Progenitor cell of endocrine pancreas (in vitro differentiated cells): ENCODE results near the gene NEUROD2. TPM values are rescaled to one million over a fixed set of nuclear protein-coding genes. Genes with fewer than 3 reads are reported as not detected.

Experiments used
- DNase-seq: peaks from one replicate; pipeline ENCODE4 v3.0.0; 2021; ENCODE audit warnings: low spot score; ENCODE audit not compliant: unreplicated experiment
- H3K27ac Mint-ChIP-seq: 2 replicates; pipeline ENCODE4 v1.8.0; 2021; ENCODE audit warnings: mild to moderate bottlenecking, moderate library complexity, mixed read lengths
- H3K27me3 Mint-ChIP-seq: 2 replicates; pipeline ENCODE4 v1.8.0; 2021; ENCODE audit warnings: mixed read lengths
- H3K36me3 Mint-ChIP-seq: 2 replicates; pipeline ENCODE4 v1.8.0; 2022; ENCODE audit warnings: mixed read lengths; ENCODE audit not compliant: insufficient read depth
- H3K4me1 Mint-ChIP-seq: 2 replicates; pipeline ENCODE4 v1.8.0; 2021; ENCODE audit warnings: low read depth, mixed read lengths
- H3K4me3 Mint-ChIP-seq: 2 replicates; pipeline ENCODE4 v1.8.0; 2021; ENCODE audit warnings: low read depth, mild to moderate bottlenecking, moderate library complexity, mixed read lengths
- H3K9me3 Mint-ChIP-seq: 2 replicates; pipeline ENCODE4 v1.8.0; 2021; ENCODE audit warnings: low read depth, mixed read lengths
- CTCF ChIP-seq: fragments of 200-600 bp; sonication (generic); IDR thresholded peaks from one replicate; pipeline ENCODE4 v1.5.0; 2021; ENCODE audit warnings: antibody characterized with exemption, mild to moderate bottlenecking; ENCODE audit not compliant: unreplicated experiment
- total RNA-seq: library from RNA; stranded (reverse); gene quantifications from 2 replicates; pipeline ENCODE4 v1.2.1, GENCODE V29; 2021

The NEUROD2 gene
- total RNA-seq, 1 donor from 2014 or later: not detected

- H3K9me3 Mint-ChIP-seq: no peaks in the 10 kb centered on the region
Measured at GRCh38 chr17:39603304-39604016, 4.3 kb downstream of the NEUROD2 start.

DNA sequence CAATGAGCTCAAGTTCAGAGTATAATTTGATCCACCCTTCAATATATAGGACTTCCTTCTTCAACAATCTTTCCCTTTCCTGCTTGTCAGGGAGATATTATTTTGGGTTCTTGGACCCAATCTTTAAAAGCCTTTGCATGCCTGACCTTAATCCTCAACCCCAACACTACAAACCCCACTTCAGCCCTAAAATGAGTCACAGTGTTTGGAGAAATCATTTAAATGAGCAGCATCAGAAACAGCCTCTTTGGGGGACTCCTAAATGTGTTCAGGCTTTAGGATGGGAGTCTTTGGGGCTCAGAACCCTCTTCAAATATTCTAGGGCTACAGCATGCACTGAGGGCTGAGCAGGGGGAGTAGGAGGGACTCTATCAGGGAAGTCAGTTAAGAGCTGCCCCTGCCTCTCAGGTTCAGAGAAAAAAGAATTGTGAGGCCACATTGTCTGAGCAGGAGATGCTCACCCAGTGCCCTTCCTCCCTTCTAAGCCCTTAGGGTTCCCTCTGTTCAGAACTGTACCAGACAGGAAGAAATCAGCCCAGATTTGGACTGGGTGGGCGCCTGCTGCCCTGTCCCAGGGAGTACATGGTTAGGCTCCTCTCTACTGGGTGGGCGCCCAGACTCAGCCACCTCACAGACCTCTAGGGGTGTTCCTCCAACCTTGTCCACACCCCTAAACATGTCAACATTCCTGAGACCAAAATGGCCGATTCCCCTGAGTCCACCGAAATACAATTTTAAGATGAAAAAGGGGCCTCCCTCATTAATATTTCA lies 5.0 kb downstream of the NEUROD2 start:
- H3K36me3 Mint-ChIP-seq: no peaks in the 10 kb centered on the region
- no peak overlapping the region for H3K27ac Mint-ChIP-seq
- H3K27me3 Mint-ChIP-seq: peaks cover 77% of the 10 kb centered on the region
- no peak overlapping the region for H3K4me3 Mint-ChIP-seq
- no peaks in the 10 kb centered on the region for H3K9me3 Mint-ChIP-seq
- no peak for TF ChIP-seq CTCF
- no peaks in the 10 kb centered on the region for H3K4me1 Mint-ChIP-seq
- no peak for DNase-seq

More at GRCh38 chr17:39603304-39604016, 4.3 kb downstream of the NEUROD2 start:
- Mint-ChIP-seq H3K27ac (no peak overlapping the region), H3K36me3 (no peaks in the 10 kb centered on the region), H3K4me1 (no peaks in the 10 kb centered on the region), H3K4me3 (no peak overlapping the region), H3K27me3 (peaks cover 73% of the 10 kb centered on the region)
- TF ChIP-seq CTCF: no peak
- DNase-seq: no peak

DNA sequence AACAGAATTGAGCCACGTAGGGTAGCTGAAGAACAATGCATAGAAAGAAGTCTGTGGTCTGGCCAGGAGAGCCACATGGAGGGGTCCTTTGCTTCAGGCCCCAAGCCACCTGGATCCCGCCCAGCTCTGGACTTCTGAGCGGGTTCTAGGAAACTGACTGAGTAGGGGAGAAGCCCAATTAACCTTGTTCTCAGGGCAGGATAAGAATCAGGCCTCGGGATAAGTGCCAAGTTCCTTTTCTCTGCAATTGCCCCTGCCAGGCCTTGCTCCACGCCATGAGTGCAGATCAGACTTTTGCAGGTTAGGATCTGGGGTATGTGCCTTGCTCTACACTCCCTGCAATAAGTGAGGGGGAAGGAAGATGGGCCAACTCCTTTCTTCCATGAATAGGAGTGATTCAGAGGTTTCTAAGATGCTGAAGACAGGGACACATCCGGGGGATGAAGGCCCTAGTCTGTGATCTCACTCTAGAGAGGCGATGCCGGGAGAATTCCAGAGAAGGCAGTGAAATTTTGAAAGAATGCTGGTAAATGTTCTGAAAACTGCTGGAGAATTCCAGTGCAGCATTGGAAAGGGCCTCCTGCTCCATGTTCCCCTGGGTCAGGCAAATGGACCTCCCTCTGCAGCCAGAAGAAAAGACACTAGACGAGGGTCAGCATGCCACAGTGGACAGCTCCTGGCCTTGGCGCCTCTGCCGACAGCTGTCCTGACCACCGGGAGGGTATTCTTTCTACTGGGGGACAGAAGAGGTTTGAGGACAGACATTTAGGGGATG lies 5.8 kb downstream of the NEUROD2 start:
- Mint-ChIP-seq H3K36me3 (no peaks in the 10 kb centered on the region), H3K4me1 (no peaks in the 10 kb centered on the region), H3K27ac (no peak overlapping the region), H3K4me3 (no peak overlapping the region), H3K9me3 (no peaks in the 10 kb centered on the region), H3K27me3 (peaks cover 80% of the 10 kb centered on the region)
- DNase-seq: no peak
- no peak for TF ChIP-seq CTCF

GRCh38 chr17:39600997-39601597 lies 6.6 kb downstream of the NEUROD2 start:
- Mint-ChIP-seq H3K27ac (no peak overlapping the region), H3K9me3 (no peaks in the 10 kb centered on the region), H3K36me3 (no peaks in the 10 kb centered on the region), H3K4me1 (no peaks in the 10 kb centered on the region), H3K27me3 (peaks cover 87% of the 10 kb centered on the region), H3K4me3 (no peak overlapping the region)
- TF ChIP-seq CTCF: no peak
- no peak for DNase-seq
